ENCODE data around the gene CDK5RAP2. TPM values are rescaled to one million over a fixed set of nuclear protein-coding genes. Genes with fewer than 3 reads are reported as not detected.

The CDK5RAP2 gene
- total RNA-seq, 1 donor from 2014 or later: 63.6 TPM

DNA sequence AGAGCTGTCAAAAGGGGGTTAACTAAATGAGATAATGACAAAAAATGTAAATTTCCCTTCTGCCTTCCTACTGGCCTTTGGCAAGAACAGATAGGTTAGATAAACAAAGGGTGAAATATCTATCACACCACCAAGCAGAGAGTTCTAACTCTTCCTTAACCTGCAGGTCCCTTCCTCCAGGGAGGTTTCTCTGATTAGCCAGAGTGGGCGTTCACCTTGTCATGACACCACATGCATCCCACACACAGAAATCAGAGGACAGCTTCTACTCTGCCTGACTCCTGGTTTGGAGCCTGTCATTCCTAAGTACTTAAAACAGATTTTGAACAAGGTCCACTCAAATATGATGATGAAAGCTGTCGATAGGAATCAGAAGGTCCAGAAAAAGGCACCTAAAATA, 180.0 kb downstream of the CDK5RAP2 start:
- Histone ChIP-seq H3K4me1 (no peaks in the 10 kb centered on the region), H3K27me3 (ENCODE audit: low read depth) (no peaks in the 10 kb centered on the region), H3K27ac (replicated peaks) (no peak overlapping the region), H3K9me3 (replicated peaks) (no peaks in the 10 kb centered on the region), H3K36me3 (peaks cover 97% of the 10 kb centered on the region), H3K4me3 (no peak overlapping the region)
- no peak for DNase-seq
- TF ChIP-seq, protein P1, sequence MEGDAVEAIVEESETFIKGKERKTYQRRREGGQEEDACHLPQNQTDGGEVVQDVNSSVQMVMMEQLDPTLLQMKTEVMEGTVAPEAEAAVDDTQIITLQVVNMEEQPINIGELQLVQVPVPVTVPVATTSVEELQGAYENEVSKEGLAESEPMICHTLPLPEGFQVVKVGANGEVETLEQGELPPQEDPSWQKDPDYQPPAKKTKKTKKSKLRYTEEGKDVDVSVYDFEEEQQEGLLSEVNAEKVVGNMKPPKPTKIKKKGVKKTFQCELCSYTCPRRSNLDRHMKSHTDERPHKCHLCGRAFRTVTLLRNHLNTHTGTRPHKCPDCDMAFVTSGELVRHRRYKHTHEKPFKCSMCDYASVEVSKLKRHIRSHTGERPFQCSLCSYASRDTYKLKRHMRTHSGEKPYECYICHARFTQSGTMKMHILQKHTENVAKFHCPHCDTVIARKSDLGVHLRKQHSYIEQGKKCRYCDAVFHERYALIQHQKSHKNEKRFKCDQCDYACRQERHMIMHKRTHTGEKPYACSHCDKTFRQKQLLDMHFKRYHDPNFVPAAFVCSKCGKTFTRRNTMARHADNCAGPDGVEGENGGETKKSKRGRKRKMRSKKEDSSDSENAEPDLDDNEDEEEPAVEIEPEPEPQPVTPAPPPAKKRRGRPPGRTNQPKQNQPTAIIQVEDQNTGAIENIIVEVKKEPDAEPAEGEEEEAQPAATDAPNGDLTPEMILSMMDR (IDR thresholded peaks at IDR 0.05; ENCODE audit: borderline replicate concordance): no peak
- intact Hi-C loops (cut with micrococcal nuclease): no loop called here

DNA sequence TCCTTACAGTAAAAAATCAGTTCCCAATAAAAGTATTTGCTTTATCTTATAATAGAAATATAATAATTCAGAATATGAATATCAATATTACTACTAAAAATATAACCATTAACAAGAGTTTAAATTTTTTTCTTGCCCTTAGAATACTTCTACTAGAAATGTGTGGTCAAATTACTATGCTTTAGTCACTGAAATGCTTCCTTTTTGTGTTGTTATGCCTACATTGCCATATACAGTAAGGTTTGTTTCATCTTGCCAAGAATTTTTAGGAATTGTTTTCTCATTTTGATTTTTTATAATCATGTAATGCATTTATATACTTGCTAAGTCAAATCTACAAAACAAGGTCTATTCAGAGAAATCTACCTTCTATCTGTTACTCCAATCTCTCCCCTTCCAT, 181.7 kb downstream of the CDK5RAP2 start:
- no peaks in the 10 kb centered on the region for H3K4me1 ChIP-seq
- DNase-seq: no peak
- intact Hi-C loops (cut with micrococcal nuclease): no loop called here
- no peaks in the 10 kb centered on the region for H3K27me3 ChIP-seq (ENCODE audit: low read depth)
- H3K9me3 ChIP-seq (replicated peaks): no peaks in the 10 kb centered on the region
- no peak overlapping the region for H3K27ac ChIP-seq (replicated peaks)
- H3K4me3 ChIP-seq: no peak overlapping the region
- TF ChIP-seq, protein P1 (IDR thresholded peaks at IDR 0.05; ENCODE audit: borderline replicate concordance): no peak
- H3K36me3 ChIP-seq: peaks cover 97% of the 10 kb centered on the region

DNA sequence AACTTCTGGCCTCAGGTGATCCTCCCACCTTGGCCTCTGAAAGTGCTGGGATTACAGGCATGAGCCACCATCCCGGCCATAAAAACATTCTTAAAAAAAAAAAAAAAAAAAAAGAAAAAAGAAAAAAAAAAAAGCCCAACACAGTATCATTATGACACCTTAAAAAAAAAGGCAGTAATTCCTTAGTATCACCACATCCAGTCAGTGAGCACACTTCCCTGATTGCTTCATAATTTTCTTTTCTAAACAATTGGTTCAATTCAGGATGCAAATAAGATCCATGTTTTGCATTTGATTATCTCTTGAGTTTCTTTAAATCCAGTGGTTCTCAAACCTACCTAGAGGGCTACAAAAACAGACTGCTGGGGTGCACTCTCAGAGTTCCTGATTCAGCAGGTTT, 182.5 kb downstream of the CDK5RAP2 start:
- TF ChIP-seq, protein P1 (IDR thresholded peaks at IDR 0.05; ENCODE audit: borderline replicate concordance): no peak
- Histone ChIP-seq H3K4me3 (no peak overlapping the region), H3K27me3 (ENCODE audit: low read depth) (no peaks in the 10 kb centered on the region), H3K36me3 (peaks cover 97% of the 10 kb centered on the region), H3K27ac (replicated peaks) (no peak overlapping the region), H3K4me1 (no peaks in the 10 kb centered on the region), H3K9me3 (replicated peaks) (no peaks in the 10 kb centered on the region)
- DNase-seq: no peak
- intact Hi-C loops (cut with micrococcal nuclease): no loop called here

DNA sequence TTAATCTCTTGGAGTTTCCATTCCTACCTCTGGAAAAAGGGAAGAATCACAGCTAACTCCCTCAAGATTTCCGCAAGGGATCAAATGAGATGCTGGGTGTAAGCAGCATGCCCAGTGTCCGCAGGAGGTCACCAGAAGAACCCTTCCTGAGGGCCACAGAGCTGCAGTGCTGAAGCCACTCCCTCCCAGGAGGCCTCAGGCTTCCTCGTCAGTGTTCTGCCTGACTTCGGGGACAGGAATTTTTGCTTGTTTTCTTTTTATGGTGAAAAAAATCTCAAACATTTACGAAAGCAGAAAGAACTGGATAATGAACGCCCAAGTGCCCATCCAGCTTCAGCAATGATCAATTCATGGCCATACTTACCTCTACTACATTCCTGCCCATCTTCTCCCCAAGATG, 183.0 kb downstream of the CDK5RAP2 start:
- no peak for DNase-seq
- Histone ChIP-seq H3K4me3 (no peak overlapping the region), H3K27ac (replicated peaks) (no peak overlapping the region), H3K36me3 (peaks cover 97% of the 10 kb centered on the region), H3K27me3 (ENCODE audit: low read depth) (no peaks in the 10 kb centered on the region), H3K9me3 (replicated peaks) (no peaks in the 10 kb centered on the region), H3K4me1 (no peaks in the 10 kb centered on the region)
- TF ChIP-seq, protein P1 (IDR thresholded peaks at IDR 0.05; ENCODE audit: borderline replicate concordance): no peak
- intact Hi-C loops (cut with micrococcal nuclease): no loop called here

DNA sequence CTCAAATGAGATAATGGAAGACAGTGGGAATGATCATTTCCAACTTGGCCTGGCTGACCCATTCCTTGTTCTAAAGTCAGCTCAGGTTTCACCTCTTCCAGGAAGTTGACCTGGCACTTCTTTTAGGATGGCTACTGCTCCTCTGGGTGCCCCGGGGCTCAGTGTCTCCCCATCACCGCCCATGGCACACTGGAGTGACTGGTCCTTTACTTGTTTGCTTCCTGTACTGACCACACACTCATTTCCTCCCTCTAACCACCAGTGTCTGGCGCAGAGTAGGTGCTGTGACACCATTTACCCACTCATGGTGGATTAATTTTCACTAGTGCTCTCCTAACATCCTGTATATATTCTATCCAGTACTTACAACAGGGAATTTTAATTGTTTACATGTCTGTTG, 183.5 kb downstream of the CDK5RAP2 start:
- H3K9me3 ChIP-seq (replicated peaks): no peaks in the 10 kb centered on the region
- no peak overlapping the region for H3K27ac ChIP-seq (replicated peaks)
- H3K4me1 ChIP-seq: no peaks in the 10 kb centered on the region
- no peak for DNase-seq
- H3K27me3 ChIP-seq (ENCODE audit: low read depth): no peaks in the 10 kb centered on the region
- intact Hi-C loops (cut with micrococcal nuclease): no loop called here
- H3K36me3 ChIP-seq: peaks cover 97% of the 10 kb centered on the region
- H3K4me3 ChIP-seq: no peak overlapping the region
- TF ChIP-seq, protein P1 (IDR thresholded peaks at IDR 0.05; ENCODE audit: borderline replicate concordance): no peak

DNA sequence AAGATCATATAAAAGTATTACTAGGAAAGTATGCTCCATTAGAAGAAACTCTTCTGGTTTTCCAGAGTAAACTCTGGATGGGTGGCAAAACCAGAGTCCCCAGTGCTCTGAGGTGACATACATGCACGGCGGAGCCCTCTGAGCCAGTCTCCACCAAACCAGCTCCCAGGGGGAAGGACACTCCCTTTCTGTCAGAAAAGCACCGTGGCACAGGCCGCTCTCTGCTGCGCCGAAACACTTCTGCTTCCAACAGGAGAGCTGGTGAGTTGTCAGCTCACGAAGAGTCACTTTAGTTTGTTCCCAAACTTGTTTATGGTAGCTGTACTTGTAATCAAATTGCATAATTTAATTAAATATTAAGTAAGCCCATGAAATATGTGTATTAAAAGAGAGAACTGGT, 184.6 kb downstream of the CDK5RAP2 start:
- no peak overlapping the region for H3K27ac ChIP-seq (replicated peaks)
- H3K36me3 ChIP-seq: peaks cover 97% of the 10 kb centered on the region
- no peak for DNase-seq
- TF ChIP-seq, protein P1 (IDR thresholded peaks at IDR 0.05; ENCODE audit: borderline replicate concordance): no peak
- no peaks in the 10 kb centered on the region for H3K4me1 ChIP-seq
- H3K27me3 ChIP-seq (ENCODE audit: low read depth): no peaks in the 10 kb centered on the region
- H3K4me3 ChIP-seq: no peak overlapping the region
- no peaks in the 10 kb centered on the region for H3K9me3 ChIP-seq (replicated peaks)
- intact Hi-C loops (cut with micrococcal nuclease): no loop called here
